K562 (cell line): ENCODE measurements around the gene LMNTD2. TPM values are rescaled to one million over a fixed set of nuclear protein-coding genes. Genes with fewer than 3 reads are reported as not detected.

ENCODE experiments used
- ATAC-seq: fragments of 200-7000 bp; cut with Tn5 transposase; 3 replicates; pipeline ENCODE4 v1.9.1; 2020; ENCODE audit warnings: moderate library complexity
- BruUV-seq: library from RNA; stranded (reverse); fragments of 400-500 nt; replicated peaks from 2 replicates; lab custom pipeline; 2021; lab: Mats Ljungman, UMichigan
- CTCF ChIA-PET: fragments of 300-600 bp; formaldehyde crosslinking; extraction: SDS; loops from one replicate; lab custom pipeline; 2021; ENCODE audit warnings: low intra/inter-chr PET ratio; lab: Yijun Ruan, JAX
- POLR2A ChIA-PET: fragments of 300-600, 350-650 bp; sonication (Branson Sonifier 250); formaldehyde crosslinking; extraction: SDS; loops from one replicate; lab custom pipeline; 2021; ENCODE audit warnings: antibody characterized with exemption, inconsistent platforms; lab: Yijun Ruan, JAX
- DNase-seq, 4 experiments: peaks; one replicate each; pipeline versions ENCODE4 v3.0.0 to v3.0.0-alpha.2; 2011 to 2018; ENCODE audit warnings: low spot score in 3 of 4, mixed read lengths in 3 of 4; ENCODE audit errors: extremely low read depth in 1 of 4
- FAIRE-seq: peaks from 2 replicates; lab custom pipeline; 2011; peaks lifted over from hg19 to GRCh38; lab: Jason Lieb, UNC
- H2AFZ ChIP-seq: 2 replicates; pipeline ENCODE4 v1.6.0; 2011; ENCODE audit warnings: low read depth, low read length, control low read depth, inconsistent platforms
- H3K27ac ChIP-seq: fragments of 200-600 bp; 3 replicates; pipeline ENCODE4 v1.8.0; 2011; ENCODE audit warnings: low read depth, mild to moderate bottlenecking, control low read depth, inconsistent platforms, low read length, moderate library complexity, mixed read lengths; ENCODE audit errors: extremely low read depth
- H3K27me3 ChIP-seq, 2 experiments: fragments of 300-600 bp in 1 of 2; 2 replicates in 1 of 2; 3 replicates in 1 of 2; pipeline versions ENCODE4 v1.6.0 to v1.8.0; 2011; ENCODE audit warnings: inconsistent platforms in 2 of 2, low read length in 2 of 2, mild to moderate bottlenecking in 1 of 2, mixed read lengths in 1 of 2, moderate library complexity in 1 of 2; ENCODE audit not compliant: control insufficient read depth in 2 of 2, insufficient read depth in 2 of 2
- H3K36me3 ChIP-seq: fragments of 300-600 bp; 3 replicates; pipeline ENCODE4 v1.8.0; 2011; ENCODE audit warnings: mild to moderate bottlenecking, low read length, inconsistent platforms; ENCODE audit not compliant: control insufficient read depth, insufficient read depth
- H3K4me1 ChIP-seq, 2 experiments: fragments of 200-600 bp in 1 of 2; replicated peaks in 1 of 2; 2 replicates in 1 of 2; 3 replicates in 1 of 2; pipeline versions ENCODE4 v1.5.1 to v1.8.0; 2011; ENCODE audit warnings: inconsistent platforms in 2 of 2, low read length in 2 of 2, mild to moderate bottlenecking in 1 of 2, mixed read lengths in 1 of 2, moderate library complexity in 1 of 2; ENCODE audit not compliant: control insufficient read depth in 2 of 2, insufficient read depth in 2 of 2
- H3K4me2 ChIP-seq: 2 replicates; pipeline ENCODE4 v1.6.1; 2011; ENCODE audit warnings: low read length, control low read depth, inconsistent platforms, mixed read lengths; ENCODE audit not compliant: insufficient read depth
- H3K4me3 ChIP-seq: fragments of 200-600 bp; sonication (generic), shearing (Covaris generic); 2 replicates; pipeline ENCODE4 v1.5.1; 2016; ENCODE audit warnings: control low read depth, inconsistent platforms
- H3K79me2 ChIP-seq: fragments of 200-600 bp; 3 replicates; pipeline ENCODE4 v1.8.0; 2011; ENCODE audit warnings: low read length, inconsistent platforms; ENCODE audit not compliant: control insufficient read depth, insufficient read depth
- H3K9ac ChIP-seq, 2 experiments: 2 replicates each; pipeline versions ENCODE4 v1.6.0 to v1.6.1; 2011; ENCODE audit warnings: low read depth in 2 of 2, low read length in 2 of 2, control low read depth in 1 of 2, inconsistent platforms in 1 of 2, mild to moderate bottlenecking in 1 of 2, mixed read lengths in 1 of 2; ENCODE audit not compliant: insufficient read depth in 1 of 2
- H3K9me1 ChIP-seq: one replicate; pipeline ENCODE4 v1.6.0; 2011; ENCODE audit warnings: inconsistent platforms, mild to moderate bottlenecking, low read length, moderate library complexity; ENCODE audit not compliant: control insufficient read depth, insufficient read depth
- H3K9me3 ChIP-seq: replicated peaks from 2 replicates; pipeline ENCODE4 v1.5.1; 2011; ENCODE audit warnings: low read depth, low read length, inconsistent platforms; ENCODE audit not compliant: control insufficient read depth, insufficient read depth
- H4K20me1 ChIP-seq: replicated peaks from 2 replicates; pipeline ENCODE4 v1.6.1; 2011; ENCODE audit warnings: low read length, inconsistent platforms, mixed read lengths; ENCODE audit not compliant: control insufficient read depth, insufficient read depth
- ARID3A ChIP-seq: IDR thresholded peaks from 2 replicates; pipeline ENCODE4 v1.6.1; 2012; ENCODE audit warnings: low read depth, low read length, improper control_type of control experiment, borderline replicate concordance
- ZBTB33 ChIP-seq: sonication (generic); formaldehyde crosslinking; IDR thresholded peaks from 2 replicates; pipeline ENCODE4 v1.8.1; 2023; ENCODE audit warnings: mild to moderate bottlenecking, missing genetic modification reagents
- WGBS: fragments of 100-300 bp; shearing (Covaris generic); methylation state at CpG from one replicate; pipeline ENCODE4 v1.1.6; 2016; ENCODE audit warnings: low coverage, mixed read lengths; ENCODE audit not compliant: insufficient coverage; ENCODE audit errors: missing lambda C conversion rate; 5-methylcytosine and 5-hydroxymethylcytosine counted together
- in situ Hi-C: fragments of 300-500 bp; cut with MboI; formaldehyde crosslinking; loops from 4 replicates; pipeline ENCODE4 v1.15.0; 2018; ENCODE audit warnings: inconsistent platforms, mixed read lengths
- intact Hi-C: fragments of 100-400 bp; cut with micrococcal nuclease; formaldehyde crosslinking; loops from 2 replicates; pipeline ENCODE4 v1.14.2; 2022
- polyA plus RNA-seq, 8 experiments: library from polyadenylated mRNA; depleted of rRNA in 4 of 8; stranded (reverse) in 5 of 8; unstranded in 3 of 8; fragments of >200 nt; fragmentation: Nextera tagmentation in 2 of 8; fragmentation: Illumina TruSeq in 1 of 8; extraction: Ambion mirVana in 2 of 8; extraction: Trizol in 1 of 8; gene quantifications; 2 replicates each; pipeline versions ENCODE4 v1.2.1 to v1.2.3, GENCODE V29; 2011 to 2014; ENCODE audit warnings: inconsistent platforms in 1 of 8, missing spikeins in 1 of 8
- total RNA-seq, 7 experiments: library from RNA; depleted of rRNA in 6 of 7; stranded (reverse); fragments of >200 nt in 6 of 7; fragmentation: Illumina TruSeq in 2 of 7; extraction: Trizol in 2 of 7; gene quantifications; 2 replicates each; pipeline versions ENCODE4 v1.2.1 to v1.2.3, GENCODE V29; 2011 to 2021; ENCODE audit warnings: low replicate concordance in 1 of 7

LMNTD2 gene
- total and polyA plus RNA-seq, 9 of the 15 experiments (the other 6 are each of a cell fraction or from before 2014, with no cell fraction given): 0.48 to 4.2 (median 1.5) TPM; not detected in 3

DNA sequence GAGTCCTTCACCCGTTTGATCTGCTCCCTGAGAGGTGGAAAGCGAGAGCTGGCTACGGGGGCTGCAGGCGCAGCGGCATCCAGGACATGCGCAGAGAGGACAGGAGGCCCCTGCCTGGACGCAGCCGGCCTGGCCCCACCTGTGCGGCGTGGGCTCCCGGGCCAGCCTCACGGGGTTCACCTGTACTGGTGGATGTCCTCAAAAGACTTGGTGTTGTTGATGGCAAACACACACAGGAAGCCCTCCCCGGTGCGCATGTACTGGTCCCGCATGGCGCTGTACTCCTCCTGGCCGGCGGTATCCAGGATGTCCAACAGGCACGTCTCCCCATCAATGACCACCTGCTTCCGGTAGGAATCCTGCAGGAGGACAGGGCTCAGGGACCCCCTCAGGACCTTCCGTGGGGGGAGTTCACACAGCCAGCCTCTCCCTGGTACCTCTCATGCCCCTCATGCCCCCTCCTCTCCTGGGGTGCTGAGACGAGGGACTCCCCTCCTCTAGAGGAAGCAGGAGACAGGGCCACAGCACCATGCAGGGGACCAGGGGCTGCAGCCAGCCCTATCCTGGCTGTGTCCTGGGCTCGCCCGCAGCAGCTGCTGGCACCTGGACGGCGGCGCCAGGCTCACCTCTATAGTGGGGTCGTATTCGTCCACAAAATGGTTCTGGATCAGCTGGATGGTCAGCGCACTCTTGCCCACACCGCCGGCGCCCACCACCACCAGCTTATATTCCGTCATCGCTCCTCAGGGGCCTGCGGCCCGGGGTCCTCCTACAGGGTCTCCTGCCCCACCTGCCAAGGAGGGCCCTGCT lies 26.7 kb downstream of the LMNTD2 start:
- Histone ChIP-seq H3K79me2 (peaks cover 17% of the 10 kb centered on the region), H4K20me1 (0 out of 2 replicates have a peak, but pooled peaks cover 4% of the 10 kb centered on the region), H3K9ac (peak overlapping the region in 1 of 2 experiments; percentile 95; a peak in 1 of 4 replicates), H3K4me3 (peak overlapping the region; percentile 78), H3K4me1 (peaks cover 22 to 87% of the 10 kb centered on the region in 2 experiments), H3K9me1 (peaks cover 3% of the 10 kb centered on the region), H2AFZ (no peak overlapping the region), H3K4me2 (peak overlapping the region; percentile 78), H3K9me3 (no peaks in the 10 kb centered on the region), H3K36me3 (peaks cover 35% of the 10 kb centered on the region; the same call in 1 of the 3 replicates), H3K27ac (no peak overlapping the region), H3K27me3 (no peaks in the 10 kb centered on the region)
- POLR2A ChIA-PET: interaction anchor here (0.6 to 1.1 kb wide), 5 partner anchors 15 to 1434 kb away, joined by 3 to 4 read pairs (median 3); no protein-coding TSS in a partner anchor
- intact Hi-C loops: no loop called here
- WGBS: 95% methylated on average over 33 of the region's 37 CpGs
- BruUV-seq: TSS peak; percentile 72
- DNase-seq: no peak
- no peak for ATAC-seq
- in situ Hi-C loops: no loop called here
- CTCF ChIA-PET: interaction anchor here (0.5 kb wide), 1 partner anchor 15 kb away, joined by 3 read pairs; no protein-coding TSS in a partner anchor
- TF ChIP-seq ZBTB33 (CRISPR knock-in tag) (peak; percentile 95), ARID3A (no peak)
- no peak for FAIRE-seq
